ES-I3 (cell line): Measurements from ENCODE around the gene SRC.

Experiments
- H3K36me3 ChIP-seq: 2 replicates; pipeline ENCODE4 v1.6.1; 2013; ENCODE audit warnings: mild to moderate bottlenecking, low read length, control low read depth, moderate library complexity; ENCODE audit not compliant: insufficient read depth
- H3K4me1 ChIP-seq: 2 replicates; pipeline ENCODE4 v1.6.1; 2013; ENCODE audit warnings: mild to moderate bottlenecking, control low read depth, low read length; ENCODE audit not compliant: insufficient read depth
- H3K9ac ChIP-seq: 2 replicates; pipeline ENCODE4 v1.6.1; 2013; ENCODE audit warnings: low read depth, mild to moderate bottlenecking, low read length, moderate library complexity
- H3K9me3 ChIP-seq: 2 replicates; pipeline ENCODE4 v1.6.1; 2013; ENCODE audit warnings: mild to moderate bottlenecking, low read length, moderate library complexity; ENCODE audit not compliant: control insufficient read depth, insufficient read depth

The SRC gene

GRCh38 chr20:37356961-37357371, 11.0 kb downstream of the SRC start:
- Histone ChIP-seq H3K9me3 (no peaks in the 10 kb centered on the region), H3K9ac (no peak overlapping the region), H3K4me1 (no peaks in the 10 kb centered on the region), H3K36me3 (no peaks in the 10 kb centered on the region)

GRCh38 chr20:37357481-37358365, 11.8 kb downstream of the SRC start:
- H3K9me3 ChIP-seq: no peaks in the 10 kb centered on the region
- H3K36me3 ChIP-seq: no peaks in the 10 kb centered on the region
- H3K4me1 ChIP-seq: no peaks in the 10 kb centered on the region
- H3K9ac ChIP-seq: no peak overlapping the region

GRCh38 chr20:37358366-37359150, 12.6 kb downstream of the SRC start:
- Histone ChIP-seq H3K9ac (no peak overlapping the region), H3K4me1 (no peaks in the 10 kb centered on the region), H3K9me3 (no peaks in the 10 kb centered on the region), H3K36me3 (no peaks in the 10 kb centered on the region)

- Histone ChIP-seq H3K9ac (no peak overlapping the region), H3K9me3 (no peaks in the 10 kb centered on the region), H3K4me1 (no peaks in the 10 kb centered on the region), H3K36me3 (no peaks in the 10 kb centered on the region)
Observed at GRCh38 chr20:37359331-37359730, 13.4 kb downstream of the SRC start.

GRCh38 chr20:37359836-37360235, 13.9 kb downstream of the SRC start:
- no peaks in the 10 kb centered on the region for H3K36me3 ChIP-seq
- H3K4me1 ChIP-seq: no peaks in the 10 kb centered on the region
- no peak overlapping the region for H3K9ac ChIP-seq
- no peaks in the 10 kb centered on the region for H3K9me3 ChIP-seq

GRCh38 chr20:37360391-37361115, 14.6 kb downstream of the SRC start:
- H3K36me3 ChIP-seq: no peaks in the 10 kb centered on the region
- no peaks in the 10 kb centered on the region for H3K4me1 ChIP-seq
- H3K9me3 ChIP-seq: no peaks in the 10 kb centered on the region
- no peak overlapping the region for H3K9ac ChIP-seq

GRCh38 chr20:37361336-37361735, 15.4 kb downstream of the SRC start:
- H3K9ac ChIP-seq: no peak overlapping the region
- no peaks in the 10 kb centered on the region; the same call in 1 of the 2 replicates for H3K36me3 ChIP-seq
- no peaks in the 10 kb centered on the region for H3K4me1 ChIP-seq
- H3K9me3 ChIP-seq: no peaks in the 10 kb centered on the region

- H3K9me3 ChIP-seq: no peaks in the 10 kb centered on the region
- no peak overlapping the region for H3K9ac ChIP-seq
- no peaks in the 10 kb centered on the region for H3K4me1 ChIP-seq
- no peaks in the 10 kb centered on the region; the same call in 1 of the 2 replicates for H3K36me3 ChIP-seq
Observed at GRCh38 chr20:37362231-37362792, 16.4 kb downstream of the SRC start.

GRCh38 chr20:37362821-37363220, 16.9 kb downstream of the SRC start:
- H3K36me3 ChIP-seq: no peaks in the 10 kb centered on the region; the same call in 1 of the 2 replicates
- H3K9ac ChIP-seq: no peak overlapping the region
- no peaks in the 10 kb centered on the region for H3K9me3 ChIP-seq
- H3K4me1 ChIP-seq: no peaks in the 10 kb centered on the region

GRCh38 chr20:37363221-37364012, 17.5 kb downstream of the SRC start:
- Histone ChIP-seq H3K9me3 (no peaks in the 10 kb centered on the region), H3K9ac (no peak overlapping the region), H3K4me1 (no peaks in the 10 kb centered on the region), H3K36me3 (no peaks in the 10 kb centered on the region; the same call in 1 of the 2 replicates)

- no peaks in the 10 kb centered on the region for H3K9me3 ChIP-seq
- no peaks in the 10 kb centered on the region; the same call in 1 of the 2 replicates for H3K36me3 ChIP-seq
- H3K9ac ChIP-seq: no peak overlapping the region
- H3K4me1 ChIP-seq: no peaks in the 10 kb centered on the region
Observed at GRCh38 chr20:37364013-37364926, 18.3 kb downstream of the SRC start.

- no peaks in the 10 kb centered on the region for H3K4me1 ChIP-seq
- H3K36me3 ChIP-seq: no peaks in the 10 kb centered on the region; the same call in 1 of the 2 replicates
- H3K9ac ChIP-seq: no peak overlapping the region
Observed at GRCh38 chr20:37364927-37365272, 19.0 kb downstream of the SRC start.

More at GRCh38 chr20:37364927-37365272, 19.0 kb downstream of the SRC start:
- H3K9me3 ChIP-seq: no peaks in the 10 kb centered on the region
